ENCODE results near the gene PLPPR3. TPM values are rescaled to one million over a fixed set of nuclear protein-coding genes. Genes with fewer than 3 reads are reported as not detected.

Gene PLPPR3
- polyA plus RNA-seq, 1 experiment, result 1.1 TPM

DNA sequence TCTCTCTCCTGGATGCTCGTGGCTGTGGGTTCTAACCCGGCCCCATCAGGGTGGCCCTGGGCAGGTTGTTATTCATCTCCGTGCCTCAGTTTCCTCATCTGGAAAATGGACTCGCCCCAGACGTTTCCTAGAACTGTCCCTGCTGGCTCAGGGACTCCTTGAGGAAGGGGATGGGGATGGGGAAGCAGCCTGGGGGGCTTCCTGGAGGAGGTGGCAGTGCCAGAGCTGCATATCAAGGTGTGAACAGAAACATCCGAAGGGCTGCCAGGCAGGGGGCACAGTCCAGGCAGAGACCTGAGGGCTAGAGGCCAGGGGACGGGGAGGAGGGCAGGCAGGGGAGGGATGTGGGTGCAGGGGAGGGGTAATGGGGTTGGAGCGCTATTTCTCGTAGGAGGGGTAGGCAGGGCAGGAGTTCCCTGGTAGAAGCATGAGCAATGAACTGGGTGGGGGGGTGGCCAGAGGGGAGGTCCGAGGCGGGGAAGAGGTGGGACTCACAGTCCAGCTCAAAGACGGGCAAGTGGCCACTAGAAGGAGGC, 26.7 kb upstream of the PLPPR3 start:
- H3K36me3 ChIP-seq (ENCODE audit: control insufficient read depth, insufficient read depth, low read length), result no peaks in the 10 kb centered on the region
- no peak for DNase-seq (ENCODE audit: low read depth)
- H3K4me3 ChIP-seq (ENCODE audit: low read depth, low read length), result no peak overlapping the region
- ChIA-PET CTCF (interaction anchor here (0.6 kb wide), 1 partner anchor 8 kb away, joined by 3 read pairs; no protein-coding TSS in a partner anchor), POLR2A (no interaction called here)
- TF ChIP-seq, protein P1, sequence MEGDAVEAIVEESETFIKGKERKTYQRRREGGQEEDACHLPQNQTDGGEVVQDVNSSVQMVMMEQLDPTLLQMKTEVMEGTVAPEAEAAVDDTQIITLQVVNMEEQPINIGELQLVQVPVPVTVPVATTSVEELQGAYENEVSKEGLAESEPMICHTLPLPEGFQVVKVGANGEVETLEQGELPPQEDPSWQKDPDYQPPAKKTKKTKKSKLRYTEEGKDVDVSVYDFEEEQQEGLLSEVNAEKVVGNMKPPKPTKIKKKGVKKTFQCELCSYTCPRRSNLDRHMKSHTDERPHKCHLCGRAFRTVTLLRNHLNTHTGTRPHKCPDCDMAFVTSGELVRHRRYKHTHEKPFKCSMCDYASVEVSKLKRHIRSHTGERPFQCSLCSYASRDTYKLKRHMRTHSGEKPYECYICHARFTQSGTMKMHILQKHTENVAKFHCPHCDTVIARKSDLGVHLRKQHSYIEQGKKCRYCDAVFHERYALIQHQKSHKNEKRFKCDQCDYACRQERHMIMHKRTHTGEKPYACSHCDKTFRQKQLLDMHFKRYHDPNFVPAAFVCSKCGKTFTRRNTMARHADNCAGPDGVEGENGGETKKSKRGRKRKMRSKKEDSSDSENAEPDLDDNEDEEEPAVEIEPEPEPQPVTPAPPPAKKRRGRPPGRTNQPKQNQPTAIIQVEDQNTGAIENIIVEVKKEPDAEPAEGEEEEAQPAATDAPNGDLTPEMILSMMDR (IDR thresholded peaks at IDR 0.05; ENCODE audit: insufficient read depth, low read depth, low read length), result no peak
- peaks cover 12% of the 10 kb centered on the region for H3K27me3 ChIP-seq (ENCODE audit: control insufficient read depth, insufficient read depth, low read length)

GRCh38 chr19:845707-846521, 24.2 kb upstream of the PLPPR3 start:
- Histone ChIP-seq H3K27me3 (ENCODE audit: control insufficient read depth, insufficient read depth, low read length) (peaks cover 14% of the 10 kb centered on the region), H3K4me3 (ENCODE audit: low read depth, low read length) (no peak overlapping the region), H3K36me3 (ENCODE audit: control insufficient read depth, insufficient read depth, low read length) (no peaks in the 10 kb centered on the region)
- ChIA-PET CTCF (interaction anchor here (0.6 to 1.4 kb wide), 3 partner anchors 10 to 298 kb away, joined by 3 to 6 read pairs (median 3); no protein-coding TSS in a partner anchor), POLR2A (no interaction called here)
- DNase-seq (ENCODE audit: low read depth), result no peak
- TF ChIP-seq, protein P1 (IDR thresholded peaks at IDR 0.05; ENCODE audit: insufficient read depth, low read depth, low read length), result no peak

DNA sequence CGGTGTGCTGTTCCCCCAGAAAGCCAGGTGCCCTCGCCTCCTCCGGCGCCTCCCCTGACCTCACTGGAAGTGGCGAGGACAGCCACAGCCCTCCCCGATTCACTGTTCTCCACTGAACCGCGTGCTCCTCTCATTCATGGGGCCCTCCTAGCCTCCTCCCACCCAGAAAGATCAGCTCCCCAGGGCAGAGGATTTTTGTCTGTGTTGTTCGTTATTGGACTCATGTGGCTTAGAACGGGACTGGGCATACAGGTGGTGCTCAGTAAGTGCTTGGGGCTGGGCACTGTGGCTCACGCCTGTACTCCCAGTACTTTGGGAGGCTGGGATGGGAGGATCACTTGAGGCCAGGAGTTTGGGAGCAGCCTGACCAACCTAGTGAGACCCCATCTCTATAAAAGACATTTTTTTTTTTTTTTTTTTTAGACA, 22.8 kb upstream of the PLPPR3 start:
- ChIA-PET POLR2A (no interaction called here), CTCF (interaction anchor here (1.4 kb wide), 1 partner anchor 12 kb away, joined by 6 read pairs; no protein-coding TSS in a partner anchor)
- H3K36me3 ChIP-seq (ENCODE audit: control insufficient read depth, insufficient read depth, low read length), result no peaks in the 10 kb centered on the region
- peaks cover 14% of the 10 kb centered on the region for H3K27me3 ChIP-seq (ENCODE audit: control insufficient read depth, insufficient read depth, low read length)
- no peak overlapping the region for H3K4me3 ChIP-seq (ENCODE audit: low read depth, low read length)
- TF ChIP-seq, protein P1 (IDR thresholded peaks at IDR 0.05; ENCODE audit: insufficient read depth, low read depth, low read length), result no peak
- no peak for DNase-seq (ENCODE audit: low read depth)

DNA sequence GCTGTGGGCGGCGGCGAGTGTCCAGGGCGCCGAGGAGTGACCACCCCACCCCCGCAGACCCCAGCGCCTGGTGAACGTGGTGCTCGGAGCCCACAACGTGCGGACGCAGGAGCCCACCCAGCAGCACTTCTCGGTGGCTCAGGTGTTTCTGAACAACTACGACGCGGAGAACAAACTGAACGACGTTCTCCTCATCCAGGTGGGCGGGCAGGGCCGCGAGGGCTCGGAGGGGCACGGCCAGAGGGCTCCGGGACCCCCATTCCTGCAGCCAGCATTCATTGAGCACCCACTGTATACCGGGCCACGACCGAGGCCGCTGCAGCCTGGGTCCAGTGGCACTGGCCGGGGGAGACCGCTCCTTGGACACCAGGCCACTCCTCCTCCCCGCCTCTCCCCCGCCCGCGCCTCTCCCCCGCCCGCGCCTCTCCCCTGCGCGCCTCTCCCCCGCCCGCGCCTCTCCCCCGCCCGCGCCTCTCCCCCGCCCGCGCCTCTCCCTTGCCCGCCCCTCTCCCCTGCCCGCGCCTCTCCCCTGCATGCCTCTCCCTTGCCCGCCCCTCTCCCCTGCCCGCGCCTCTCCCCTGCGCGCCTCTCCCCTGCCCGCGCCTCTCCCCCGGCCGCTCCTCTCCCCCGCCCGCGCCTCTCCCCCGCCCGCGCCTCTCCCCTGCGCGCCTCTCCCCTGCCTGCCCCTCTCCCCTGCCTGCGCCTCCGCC, 22.2 kb upstream of the PLPPR3 start:
- Histone ChIP-seq H3K36me3 (ENCODE audit: control insufficient read depth, insufficient read depth, low read length) (no peaks in the 10 kb centered on the region), H3K4me3 (ENCODE audit: low read depth, low read length) (peak overlapping the region; percentile 21), H3K27me3 (ENCODE audit: control insufficient read depth, insufficient read depth, low read length) (peaks cover 14% of the 10 kb centered on the region)
- ChIA-PET CTCF (no interaction called here), POLR2A (no interaction called here)
- no peak for DNase-seq (ENCODE audit: low read depth)
- TF ChIP-seq, protein P1 (IDR thresholded peaks at IDR 0.05; ENCODE audit: insufficient read depth, low read depth, low read length), result no peak

Data from BJ (cell line).